Measurements from ENCODE around the gene ZNF212. TPM values are rescaled to one million over a fixed set of nuclear protein-coding genes. Genes with fewer than 3 reads are reported as not detected.
"Not testable (repeated sequence)": the region's sequence is repeated elsewhere in the genome, so short reads cannot be mapped to it uniquely, and the experiment has no call there.

The ZNF212 gene
- total RNA-seq, 1 donor from 2014 or later: 9.7 TPM

DNA sequence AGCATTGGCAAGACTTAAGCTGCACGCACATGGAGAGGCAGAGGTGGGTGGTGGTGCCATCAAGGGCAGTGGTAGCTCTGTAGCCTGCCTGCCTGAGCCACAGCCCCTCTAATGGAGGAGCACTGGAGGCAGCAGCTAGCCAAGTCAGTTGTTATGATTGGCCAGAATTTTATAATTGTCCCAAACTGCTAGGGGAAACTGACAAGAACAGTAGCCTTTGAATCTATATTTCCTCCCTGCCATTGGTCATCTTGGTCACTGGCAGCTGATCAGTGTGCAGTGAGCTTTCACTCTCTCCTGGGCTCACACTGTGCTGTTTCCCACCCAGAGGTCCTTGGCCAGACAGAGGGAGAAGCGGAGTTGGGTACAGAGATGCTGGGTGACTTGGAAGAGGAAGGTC lies 12.9 kb downstream of the ZNF212 start:
- no peak for DNase-seq (ENCODE audit: low read depth)

DNA sequence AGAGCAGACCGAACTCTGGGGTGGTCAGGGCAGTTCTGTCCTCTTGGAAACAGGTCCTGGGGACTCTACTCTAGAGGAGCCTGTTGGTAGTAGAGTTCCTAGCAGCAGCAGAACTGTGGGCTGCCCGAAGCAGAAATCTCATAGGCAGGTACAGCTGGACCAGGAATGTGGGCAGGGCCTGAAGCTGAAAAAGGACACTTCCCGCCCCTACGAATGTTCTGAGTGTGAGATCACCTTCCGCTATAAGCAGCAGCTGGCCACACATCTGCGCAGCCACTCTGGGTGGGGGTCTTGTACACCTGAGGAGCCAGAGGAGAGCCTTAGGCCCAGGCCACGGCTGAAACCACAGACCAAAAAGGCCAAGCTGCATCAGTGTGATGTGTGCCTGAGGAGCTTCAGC lies 14.2 kb downstream of the ZNF212 start:
- no peak for DNase-seq (ENCODE audit: low read depth)

DNA sequence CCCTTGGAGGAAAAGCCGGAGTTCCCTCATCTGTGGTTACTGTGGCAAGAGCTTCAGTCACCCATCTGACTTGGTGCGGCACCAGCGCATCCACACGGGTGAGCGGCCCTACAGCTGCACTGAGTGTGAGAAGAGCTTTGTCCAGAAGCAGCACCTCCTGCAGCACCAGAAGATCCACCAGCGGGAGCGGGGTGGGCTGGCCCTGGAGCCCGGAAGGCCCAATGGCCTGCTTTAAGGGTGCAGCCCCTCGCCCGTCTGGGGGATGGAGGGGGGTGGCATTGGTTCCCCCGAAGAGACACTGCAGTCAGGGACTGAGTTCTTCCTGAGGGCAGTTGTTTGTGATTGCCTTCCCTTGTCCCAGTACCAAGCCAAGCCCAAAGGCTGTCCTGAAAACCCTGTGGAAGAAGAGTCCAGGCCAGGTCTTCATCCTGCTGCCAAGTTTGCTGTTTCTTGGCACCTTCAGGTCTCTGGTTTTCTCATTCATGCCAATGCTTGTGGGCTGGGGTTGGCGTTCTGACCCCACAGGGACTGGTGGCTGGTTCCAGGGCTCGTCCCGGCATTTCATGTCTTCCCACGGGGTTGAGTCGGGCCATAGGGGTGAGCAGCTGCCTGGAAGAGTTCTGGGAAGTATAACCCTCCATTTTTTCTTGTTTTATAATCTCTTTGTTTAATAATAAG lies 14.9 kb downstream of the ZNF212 start:
- no peak for DNase-seq (ENCODE audit: low read depth)

DNA sequence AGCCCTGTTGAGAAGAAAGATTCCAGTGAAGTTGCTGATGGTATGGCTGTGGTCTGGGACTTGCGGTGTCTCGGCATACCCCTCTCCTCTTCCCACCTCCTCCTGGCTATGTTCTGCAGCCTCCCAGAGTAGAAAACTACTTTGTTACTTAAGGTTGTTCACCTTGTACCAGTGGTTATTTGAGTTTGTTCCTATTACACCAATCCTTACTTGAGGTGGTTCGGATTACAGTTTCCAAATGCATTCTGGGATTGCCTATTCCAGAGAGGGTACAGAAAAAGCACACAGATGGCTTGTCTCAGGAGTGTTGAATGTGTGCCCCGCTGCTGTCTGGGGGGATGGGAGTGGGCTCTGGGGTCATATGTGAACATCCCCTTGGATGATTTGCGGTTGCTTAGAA lies 15.7 kb downstream of the ZNF212 start:
- no peak for DNase-seq (ENCODE audit: low read depth)

DNA sequence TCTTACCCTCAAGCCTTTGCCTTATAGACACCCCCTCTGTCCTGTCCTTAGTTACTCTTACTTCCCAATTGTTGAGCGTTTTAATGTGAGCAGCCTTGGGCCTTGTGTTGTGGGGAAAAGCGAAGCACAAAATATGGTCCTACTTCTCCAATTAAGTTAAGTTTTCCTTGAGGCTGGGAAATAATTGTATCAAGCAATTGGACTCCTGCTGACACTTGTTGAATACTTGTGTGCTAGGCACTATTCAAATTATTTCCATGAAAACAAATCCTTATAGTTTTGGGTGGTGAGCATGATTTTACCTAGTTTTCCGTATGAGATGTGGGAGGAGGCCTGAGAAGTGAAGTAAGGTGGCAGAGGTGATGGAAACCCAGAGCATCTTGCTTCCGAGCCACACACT lies 17.1 kb downstream of the ZNF212 start:
- DNase-seq (ENCODE audit: low read depth): no peak

DNA sequence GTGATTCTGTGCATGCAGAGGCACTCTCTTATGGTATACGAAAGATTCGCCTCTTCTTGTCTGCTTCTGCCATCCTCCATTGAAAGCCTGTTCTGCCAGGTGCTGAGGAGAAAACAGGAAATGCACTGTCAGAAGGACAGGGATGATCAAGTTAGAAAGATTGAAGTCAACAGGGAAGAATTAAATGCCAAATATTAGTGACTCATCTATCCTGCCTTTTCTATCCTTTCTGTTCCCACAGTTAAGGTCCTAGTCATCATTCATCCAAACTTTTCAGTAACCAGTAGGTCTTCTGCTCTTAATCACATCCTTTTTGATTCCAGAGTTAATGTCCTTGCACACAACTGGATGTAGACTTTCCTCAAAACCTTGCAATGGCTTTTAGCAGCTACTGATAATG lies 17.7 kb downstream of the ZNF212 start:
- DNase-seq (ENCODE audit: low read depth): no peak

DNA sequence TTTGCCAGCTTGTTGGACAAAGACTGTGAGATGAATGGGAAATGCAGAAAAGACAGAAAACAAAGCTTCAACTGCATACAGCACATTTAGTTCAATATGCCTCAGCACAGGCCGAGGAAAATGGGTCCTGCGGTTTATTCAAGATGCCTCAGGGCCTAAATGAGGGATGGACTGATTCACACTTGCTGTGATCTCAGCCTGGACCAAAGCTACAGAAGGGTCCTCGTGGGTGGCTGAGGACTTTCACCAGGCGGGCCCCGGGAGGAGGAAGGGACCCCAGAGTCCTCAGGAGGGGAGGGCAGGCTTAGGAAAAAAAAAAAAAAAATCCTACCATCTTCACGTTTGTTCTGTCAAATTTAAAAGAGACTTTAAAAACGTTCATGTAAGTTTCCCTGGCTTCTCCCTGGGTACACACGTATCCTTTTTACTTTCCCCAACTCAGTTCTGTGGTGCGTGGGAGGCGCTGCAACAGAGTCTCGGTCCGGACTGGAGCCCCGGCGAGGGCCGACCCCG lies 21.9 kb downstream of the ZNF212 start:
- peak; percentile 50 for DNase-seq (ENCODE audit: low read depth)

DNA sequence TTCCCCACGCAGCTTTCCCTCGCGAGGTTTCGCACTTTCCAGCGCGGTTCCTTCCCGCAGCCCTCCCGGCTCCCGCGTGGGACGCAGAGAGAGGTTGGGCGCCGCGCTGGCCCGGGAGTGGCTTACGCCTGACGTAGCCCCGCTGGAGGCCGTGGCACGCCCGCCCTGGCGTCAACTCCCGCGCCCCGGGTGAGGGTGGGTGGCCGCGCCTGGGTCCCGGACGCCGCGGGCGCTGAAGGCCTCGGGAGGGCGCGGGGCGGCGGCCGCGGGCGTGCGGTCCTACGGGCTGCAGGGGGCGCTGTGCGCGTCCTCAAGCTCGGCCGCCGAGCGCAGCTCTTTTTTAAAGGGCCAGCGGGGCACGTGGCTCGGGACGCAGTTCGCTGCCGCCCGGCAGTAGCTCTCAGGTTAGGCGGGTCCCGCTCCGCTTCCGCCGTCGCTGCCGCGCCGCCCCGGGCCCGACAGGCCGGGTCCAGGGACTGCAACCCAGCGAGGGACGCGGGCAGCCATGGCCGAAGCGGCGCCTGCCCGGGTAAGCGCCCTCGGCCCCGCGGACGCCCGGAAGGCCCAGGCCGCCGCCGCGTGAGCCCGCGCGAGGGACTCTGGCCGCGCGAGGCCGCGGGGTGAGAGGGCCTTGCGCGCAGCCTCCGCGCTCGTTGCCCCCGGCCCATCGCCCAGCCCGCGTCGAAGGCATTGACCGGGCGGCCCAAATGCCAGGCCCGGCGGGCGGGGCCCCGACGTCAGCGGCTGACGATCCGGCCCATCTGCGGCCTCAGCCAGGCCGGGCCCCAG lies 22.6 kb downstream of the ZNF212 start, which contains the start of gene ZNF783:
ZNF783 (plus strand) TSS at position 368 of the 789 bp plus-strand sequence; CDS start at position 506, 138 bp downstream.
- peak; percentile 59 for DNase-seq (ENCODE audit: low read depth)

DNA sequence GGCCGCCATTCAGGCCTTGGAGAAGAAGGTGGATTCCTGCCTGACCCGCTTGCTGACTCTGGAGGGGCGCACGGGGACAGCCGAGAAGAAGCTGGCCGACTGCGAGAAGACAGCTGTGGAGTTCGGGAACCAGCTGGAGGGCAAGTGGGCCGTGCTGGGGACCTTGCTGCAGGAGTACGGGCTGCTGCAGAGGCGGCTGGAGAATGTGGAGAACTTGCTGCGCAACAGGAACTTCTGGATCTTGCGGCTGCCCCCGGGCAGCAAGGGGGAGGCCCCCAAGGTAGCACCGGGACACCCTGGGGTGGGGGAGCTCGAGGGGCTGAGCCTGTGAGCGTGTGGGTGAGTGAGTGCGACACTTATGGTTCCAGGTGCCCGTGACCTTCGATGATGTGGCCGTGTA lies 27.0 kb downstream of the ZNF212 start:
- DNase-seq (ENCODE audit: low read depth): no peak

DNA sequence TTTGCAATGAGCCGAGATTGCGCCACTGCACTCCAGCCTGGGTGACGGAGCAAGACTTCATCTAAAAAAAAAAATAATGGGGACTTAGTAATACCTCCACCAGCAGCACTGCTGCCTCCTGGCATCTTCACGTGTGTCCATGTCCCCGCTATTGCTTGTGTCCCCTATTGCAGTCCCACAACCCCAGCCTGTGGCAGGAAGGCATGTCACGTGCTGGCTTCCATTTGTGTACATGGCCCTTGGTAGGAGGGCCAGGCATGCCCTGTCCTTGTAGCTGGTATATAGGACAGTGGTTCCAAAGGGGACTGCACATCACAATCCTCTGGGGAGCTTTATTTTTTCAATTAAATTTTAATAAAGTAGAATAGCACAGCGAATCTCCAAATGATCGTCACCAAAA lies 28.3 kb downstream of the ZNF212 start:
- DNase-seq (ENCODE audit: low read depth): no peak

DNA sequence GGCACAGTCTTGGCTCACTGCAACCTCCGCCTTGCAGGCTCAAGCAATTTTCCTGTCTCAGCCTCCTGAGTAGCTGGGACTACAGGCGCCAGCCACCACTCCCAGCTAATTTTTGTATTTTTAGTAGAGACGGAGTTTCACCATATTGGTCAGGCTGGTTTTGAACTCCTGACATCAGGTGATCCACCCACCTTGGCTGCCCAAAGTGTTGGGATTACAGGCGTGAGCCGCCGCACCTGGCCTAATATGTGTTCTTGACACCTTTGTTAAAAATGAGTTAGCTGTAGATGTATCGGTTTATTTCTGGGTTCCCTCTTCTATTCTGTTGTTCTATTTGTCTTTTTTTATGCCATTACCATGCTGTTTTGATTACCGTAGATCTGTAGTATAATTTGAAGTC lies 35.0 kb downstream of the ZNF212 start:
- not testable (repeated sequence) for DNase-seq (ENCODE audit: low read depth)

DNA sequence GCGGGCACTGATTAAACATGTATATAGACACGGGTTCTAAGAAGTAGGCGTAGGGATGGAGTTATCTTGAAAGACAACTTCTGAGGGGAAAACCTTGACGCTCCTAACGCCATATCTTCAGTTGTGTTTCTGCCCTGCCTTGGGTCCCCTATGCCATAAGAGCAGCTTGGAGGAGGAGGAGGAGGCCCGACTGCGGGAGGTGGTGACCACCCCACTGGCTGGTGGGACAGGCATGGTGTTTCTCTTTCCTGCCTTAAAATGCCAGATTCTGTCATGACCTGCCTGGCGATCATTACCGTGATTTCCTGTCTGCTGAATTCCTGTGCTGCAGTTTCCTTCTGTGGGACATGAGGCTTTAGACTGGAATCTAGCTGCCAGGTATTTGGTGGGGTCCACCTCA lies 38.4 kb downstream of the ZNF212 start:
- no peak for DNase-seq (ENCODE audit: low read depth)

DNA sequence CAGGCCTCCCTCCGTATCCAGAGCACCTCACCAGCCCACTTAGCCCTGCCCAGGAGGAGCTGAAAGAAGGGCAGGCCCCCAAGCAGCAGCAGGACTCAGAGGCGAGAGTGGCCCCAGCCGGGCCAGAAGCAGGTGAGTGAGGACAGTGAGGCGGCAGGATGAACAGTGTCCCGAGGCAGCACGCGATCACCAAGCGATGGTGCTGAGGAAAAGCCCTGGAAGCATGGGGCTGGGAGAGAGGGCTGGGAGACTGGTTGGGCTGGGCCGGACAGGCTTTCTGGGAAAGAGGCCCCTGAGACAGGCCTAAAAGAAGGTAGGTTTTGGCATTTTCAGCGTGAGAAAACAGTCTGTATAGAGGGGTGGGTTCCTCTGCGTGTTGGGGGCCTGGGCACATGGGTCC lies 38.9 kb downstream of the ZNF212 start:
- DNase-seq (ENCODE audit: low read depth): no peak

DNA sequence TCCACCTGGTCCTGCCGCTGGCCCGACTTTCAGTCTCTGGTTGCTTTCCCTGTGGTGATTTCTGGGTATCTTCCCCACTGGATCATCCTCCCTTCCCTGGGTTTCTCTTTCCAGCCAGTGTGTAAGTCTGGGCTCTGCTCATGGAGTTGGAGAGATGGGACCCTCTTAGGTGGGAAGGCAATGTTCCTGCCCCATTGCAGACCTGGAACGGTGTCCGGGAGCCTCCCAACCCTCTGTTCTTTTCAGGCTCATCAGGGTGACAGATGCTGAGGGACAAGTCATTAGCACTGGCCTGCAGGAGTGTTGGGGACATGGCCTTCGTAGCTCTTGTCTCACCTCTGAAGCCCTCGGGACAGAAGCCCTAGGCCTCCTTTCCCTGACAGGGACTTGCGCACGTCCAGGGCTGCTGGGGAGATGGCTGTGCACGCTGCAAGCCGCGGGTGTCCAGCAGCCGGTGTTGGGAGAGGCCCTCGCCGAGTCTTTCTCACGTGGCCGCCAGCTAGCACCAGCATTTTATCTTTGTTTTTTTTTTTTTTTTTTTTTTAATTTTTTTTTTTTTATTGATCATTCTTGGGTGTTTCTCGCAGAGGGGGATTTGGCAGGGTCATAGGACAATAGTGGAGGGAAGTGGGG lies 39.8 kb downstream of the ZNF212 start:
- DNase-seq (ENCODE audit: low read depth): no peak

DNA sequence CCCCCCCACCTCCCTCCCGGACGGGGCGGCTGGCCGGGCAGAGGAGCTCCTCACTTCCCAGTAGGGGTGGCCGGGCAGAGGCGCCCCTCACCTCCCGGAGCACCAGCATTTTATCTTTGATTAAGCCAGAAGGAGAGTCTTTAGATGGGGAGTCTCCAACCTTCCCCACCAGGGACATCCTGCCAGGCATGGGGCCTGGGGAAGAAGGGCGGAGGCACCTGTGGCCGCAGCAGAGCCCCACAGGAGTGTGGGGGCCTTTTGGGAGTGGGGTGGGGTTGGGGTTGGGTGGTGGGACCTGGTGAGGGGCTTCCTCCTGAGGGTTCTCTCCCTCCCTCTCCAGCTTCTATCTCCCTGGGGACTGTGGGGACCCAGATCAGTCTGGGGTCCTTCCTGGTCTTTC lies 40.7 kb downstream of the ZNF212 start:
- no peak for DNase-seq (ENCODE audit: low read depth)

DNA sequence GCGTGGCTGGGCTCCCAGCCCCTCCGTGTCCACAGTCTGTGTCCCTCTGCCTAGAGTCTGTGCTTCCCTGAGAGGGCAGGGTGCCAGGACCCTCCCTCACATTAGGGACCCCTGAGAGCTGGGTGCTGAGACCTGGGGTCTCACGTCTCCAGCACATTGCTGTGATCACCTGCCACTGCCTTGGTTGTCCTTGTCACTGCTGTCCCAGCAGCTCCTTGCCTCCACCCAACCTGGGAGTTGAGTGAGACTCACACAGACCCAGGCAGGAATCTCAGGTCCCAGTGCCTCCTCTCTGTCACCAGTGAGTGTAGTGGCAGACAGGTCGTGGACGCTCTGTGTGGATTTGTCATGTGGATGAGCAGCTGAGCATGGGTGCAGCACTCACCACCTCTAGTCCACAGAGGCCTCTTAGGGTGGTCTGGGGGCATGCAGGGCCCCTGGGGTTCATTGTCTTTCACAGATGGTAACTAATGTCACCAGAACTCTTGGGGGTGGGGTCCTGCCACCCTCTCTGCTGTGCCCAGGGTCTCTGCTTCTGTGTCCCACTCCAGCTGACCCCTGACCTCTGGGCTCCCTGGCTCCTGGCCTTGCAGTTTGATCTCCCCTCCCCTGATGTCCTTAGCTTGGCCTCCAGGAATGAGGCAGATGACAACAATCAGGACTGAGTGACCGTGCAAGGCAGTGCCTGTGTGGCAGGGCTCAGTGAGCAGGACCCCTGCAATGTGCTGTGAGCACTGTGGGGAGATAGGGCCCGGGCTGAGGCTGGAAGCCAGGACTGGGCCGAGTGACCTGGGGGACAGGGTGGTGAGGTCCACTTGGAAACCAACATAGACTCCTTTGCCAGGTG lies 41.4 kb downstream of the ZNF212 start:
- no peak for DNase-seq (ENCODE audit: low read depth)

DNA sequence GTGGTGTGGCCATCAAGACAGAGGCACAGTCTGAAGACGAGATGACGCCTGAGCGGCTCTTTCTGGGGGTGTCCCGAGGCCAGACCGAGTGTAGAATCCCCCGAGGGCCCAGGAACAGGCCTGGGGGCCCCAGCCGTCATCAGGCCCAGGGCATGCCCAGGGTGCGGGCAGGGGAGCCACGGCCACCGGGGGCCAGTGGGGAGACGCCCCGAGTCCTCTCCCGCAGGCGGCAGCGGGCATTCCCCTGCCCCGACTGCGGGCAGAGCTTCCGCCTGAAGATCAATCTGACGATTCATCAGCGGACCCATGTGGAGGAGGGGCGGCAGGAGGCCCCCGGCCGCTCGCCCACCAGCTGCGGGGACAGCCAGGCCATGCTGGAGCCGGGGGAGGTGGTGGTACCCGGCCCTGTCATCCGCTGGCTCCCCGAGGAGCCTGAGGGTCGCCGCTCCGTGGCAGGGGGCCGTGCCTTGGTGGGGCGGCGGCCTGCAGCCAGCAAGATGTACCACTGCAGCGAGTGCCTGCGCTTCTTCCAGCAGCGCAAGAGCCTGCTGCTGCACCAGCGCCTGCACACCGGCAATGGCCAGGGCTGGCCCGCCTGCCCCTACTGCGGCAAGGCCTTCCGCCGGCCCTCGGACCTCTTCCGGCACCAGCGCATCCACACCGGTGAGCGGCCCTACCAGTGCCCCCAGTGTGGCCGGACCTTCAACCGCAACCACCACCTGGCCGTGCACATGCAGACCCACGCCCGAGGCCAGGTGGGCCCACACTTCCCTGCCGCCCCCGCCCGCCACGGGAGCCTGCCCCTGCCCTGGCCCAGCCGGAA lies 42.3 kb downstream of the ZNF212 start:
- DNase-seq (ENCODE audit: low read depth): no peak

DNA sequence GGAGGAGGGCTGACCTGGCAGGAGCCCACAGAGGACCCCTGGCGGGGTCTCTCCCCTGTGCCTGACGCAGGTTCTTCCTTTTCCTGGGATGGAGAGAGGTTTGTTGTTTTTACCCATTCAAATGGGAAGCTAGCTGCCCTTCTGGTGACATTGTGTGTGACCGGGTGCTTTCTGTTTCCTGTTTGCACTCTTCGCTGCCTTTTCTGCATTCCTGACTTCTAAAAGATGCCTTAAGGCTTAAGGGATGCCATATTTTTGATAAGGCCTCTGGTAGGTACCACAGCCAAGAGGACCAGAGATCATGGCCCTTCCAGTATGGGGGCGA lies 42.8 kb downstream of the ZNF212 start:
- DNase-seq (ENCODE audit: low read depth): no peak

DNA sequence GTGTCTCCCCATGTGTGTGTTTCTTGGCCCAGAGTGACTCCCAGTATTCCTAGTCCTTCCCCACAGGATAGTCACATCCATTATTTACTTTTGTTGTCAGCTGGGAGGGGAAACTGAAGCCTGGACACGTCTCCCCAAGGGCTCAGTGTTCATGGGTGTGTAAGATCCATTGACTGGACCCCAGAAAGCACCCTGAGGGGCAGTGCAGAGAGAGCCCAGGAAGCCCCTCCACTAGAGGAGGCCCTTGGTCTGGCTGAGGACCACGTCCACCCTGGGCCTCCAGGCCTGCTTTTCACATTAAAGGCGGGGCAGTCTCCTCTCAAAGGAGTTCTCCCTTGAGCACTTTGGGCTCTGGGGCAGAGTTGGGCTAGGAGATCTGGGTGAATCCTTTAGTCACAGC lies 43.9 kb downstream of the ZNF212 start:
- no peak for DNase-seq (ENCODE audit: low read depth)

DNA sequence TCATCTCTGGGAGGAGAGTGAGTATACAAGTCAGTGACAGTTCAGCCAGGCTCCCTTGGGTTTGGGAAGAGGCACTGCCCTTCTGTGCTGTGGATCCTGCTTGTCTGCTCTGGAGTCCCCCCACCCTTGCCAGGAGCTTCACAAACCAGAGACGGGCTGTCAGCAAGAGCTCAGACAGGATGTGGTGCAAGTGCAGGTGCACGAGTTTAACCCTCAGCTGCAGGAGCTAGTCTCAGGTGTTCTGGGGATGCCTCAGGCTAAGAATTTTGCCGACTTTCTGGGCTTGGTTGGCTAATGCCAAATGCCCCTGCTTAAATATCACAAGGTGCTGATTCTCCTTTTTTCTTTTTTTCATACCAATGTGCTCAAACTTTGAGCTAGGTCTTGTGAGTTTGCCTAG lies 44.9 kb downstream of the ZNF212 start:
- DNase-seq (ENCODE audit: low read depth): no peak
